GM23338 (cell line): ENCODE results near the gene AOC2. TPM values are rescaled to one million over a fixed set of nuclear protein-coding genes. Genes with fewer than 3 reads are reported as not detected.

Experiments
- ATAC-seq: fragments of 200-7000 bp; cut with Tn5 transposase; 3 replicates; pipeline ENCODE4 v1.9.1; 2020
- DNase-seq: peaks from one replicate; pipeline ENCODE4 v3.0.0-alpha.2; 2015; ENCODE audit warnings: low spot score
- H2AFZ ChIP-seq: fragments of 200-600 bp; sonication (generic); 2 replicates; pipeline ENCODE4 v1.8.0; 2016; ENCODE audit warnings: antibody characterized with exemption, mild to moderate bottlenecking, moderate library complexity
- H3F3A ChIP-seq: fragments of 200-600 bp; sonication (generic); replicated peaks from 2 replicates; pipeline ENCODE4 v1.8.0; 2017; ENCODE audit warnings: antibody characterized with exemption, mixed run types, low read depth
- H3K27ac ChIP-seq: fragments of 200-600 bp; sonication (generic); 2 replicates; pipeline ENCODE4 v1.6.1; 2016; ENCODE audit warnings: low read depth
- H3K27me3 ChIP-seq: fragments of 200-600 bp; sonication (generic); 2 replicates; pipeline ENCODE4 v1.8.0; 2016; ENCODE audit warnings: mild to moderate bottlenecking, mixed run types, moderate library complexity; ENCODE audit not compliant: insufficient read depth
- H3K36me3 ChIP-seq: fragments of 200-600 bp; sonication (generic); 2 replicates; pipeline ENCODE4 v1.8.0; 2016; ENCODE audit warnings: mild to moderate bottlenecking; ENCODE audit not compliant: insufficient read depth
- H3K4me1 ChIP-seq: fragments of 200-600 bp; sonication (generic); 2 replicates; pipeline ENCODE4 v1.8.0; 2016; ENCODE audit warnings: mild to moderate bottlenecking, moderate library complexity; ENCODE audit not compliant: insufficient read depth
- H3K4me2 ChIP-seq: fragments of 200-600 bp; sonication (generic); 2 replicates; pipeline ENCODE4 v1.7.1; 2017; ENCODE audit warnings: mixed run types
- H3K4me3 ChIP-seq: fragments of 200-600 bp; sonication (generic); 2 replicates; pipeline ENCODE4 v1.6.1; 2016; ENCODE audit warnings: mixed run types
- H3K79me2 ChIP-seq: fragments of 200-600 bp; sonication (generic); replicated peaks from 2 replicates; pipeline ENCODE4 v1.8.0; 2017; ENCODE audit warnings: mild to moderate bottlenecking; ENCODE audit not compliant: insufficient read depth
- H3K9me2 ChIP-seq: fragments of 200-600 bp; sonication (generic); 2 replicates; pipeline ENCODE4 v1.8.0; 2017; ENCODE audit not compliant: insufficient read depth
- H4K20me1 ChIP-seq: fragments of 200-600 bp; sonication (generic); replicated peaks from 2 replicates; pipeline ENCODE4 v1.8.0; 2017; ENCODE audit warnings: mild to moderate bottlenecking; ENCODE audit not compliant: insufficient read depth
- H3K27ac Mint-ChIP-seq: 2 replicates; pipeline ENCODE4 v1.8.0; 2020; ENCODE audit warnings: inconsistent platforms, mild to moderate bottlenecking, moderate library complexity, mixed read lengths
- H3K27me3 Mint-ChIP-seq: 3 replicates; pipeline ENCODE4 v1.8.0; 2022; ENCODE audit warnings: low read depth, mild to moderate bottlenecking, moderate library complexity, mixed read lengths, inconsistent platforms; ENCODE audit not compliant: insufficient read depth, poor library complexity
- H3K36me3 Mint-ChIP-seq: 3 replicates; pipeline ENCODE4 v1.8.0; 2021; ENCODE audit warnings: low read depth, mild to moderate bottlenecking, inconsistent platforms, moderate library complexity, mixed read lengths
- H3K4me1 Mint-ChIP-seq: 3 replicates; pipeline ENCODE4 v1.8.0; 2020; ENCODE audit warnings: mild to moderate bottlenecking, inconsistent platforms, mixed read lengths
- H3K4me3 Mint-ChIP-seq: 3 replicates; pipeline ENCODE4 v1.8.0; 2021; ENCODE audit warnings: moderate library complexity, mild to moderate bottlenecking, inconsistent platforms, mixed read lengths
- H3K9me3 Mint-ChIP-seq: 3 replicates; pipeline ENCODE4 v1.8.0; 2020; ENCODE audit warnings: moderate library complexity, mild to moderate bottlenecking, inconsistent platforms, mixed read lengths
- CREB1 ChIP-seq: fragments of 250-450 bp; sonication (Bioruptor Pico); IDR thresholded peaks from 2 replicates; pipeline ENCODE4 v1.5.0; 2020; ENCODE audit warnings: low read depth, mild to moderate bottlenecking, moderate library complexity
- CTCF ChIP-seq, 2 experiments: fragments of 200-600 bp in 1 of 2; sonication (generic) in 1 of 2; conservative IDR thresholded peaks; 2 replicates each; pipeline versions ENCODE4 v1.5.1 to v1.6.1; 2016 to 2017; ENCODE audit warnings: antibody characterized with exemption in 2 of 2, low read depth in 2 of 2, mild to moderate bottlenecking in 2 of 2, moderate library complexity in 1 of 2
- EZH2 ChIP-seq: fragments of 200-600 bp; sonication (generic); IDR thresholded peaks from one replicate; pipeline ENCODE4 v1.8.0; 2017; ENCODE audit warnings: antibody characterized with exemption, mild to moderate bottlenecking, low read depth; ENCODE audit not compliant: unreplicated experiment
- EZH2phosphoT487 ChIP-seq: fragments of 200-600 bp; sonication (generic); IDR thresholded peaks from one replicate; pipeline ENCODE4 v1.8.1; 2018; ENCODE audit warnings: antibody characterized with exemption; ENCODE audit not compliant: unreplicated experiment
- JUNB ChIP-seq: IDR thresholded peaks from one replicate; pipeline ENCODE4 v1.6.1; 2016; ENCODE audit warnings: antibody characterized with exemption; ENCODE audit not compliant: unreplicated experiment
- NANOG ChIP-seq: IDR thresholded peaks from 2 replicates; pipeline ENCODE4 v1.6.1; 2016; ENCODE audit warnings: antibody characterized with exemption, borderline replicate concordance
- POLR2AphosphoS5 ChIP-seq: IDR thresholded peaks from 2 replicates; pipeline ENCODE4 v1.6.1; 2016; ENCODE audit warnings: antibody characterized with exemption, low read depth
- STAT1 ChIP-seq: IDR thresholded peaks from one replicate; pipeline ENCODE4 v1.6.1; 2016; ENCODE audit warnings: antibody characterized with exemption; ENCODE audit not compliant: unreplicated experiment
- ZNF114 ChIP-seq: fragments of 250-450 bp; sonication (Bioruptor Pico); IDR thresholded peaks from 2 replicates; pipeline ENCODE4 v1.5.0; 2020; ENCODE audit warnings: mild to moderate bottlenecking, moderate library complexity
- ZNF331 ChIP-seq: fragments of 250-450 bp; sonication (Bioruptor Pico); IDR thresholded peaks from 2 replicates; pipeline ENCODE4 v1.5.0; 2020; ENCODE audit warnings: low read depth, mild to moderate bottlenecking, moderate library complexity
- ZNF462 ChIP-seq: fragments of 250-450 bp; sonication (Bioruptor Pico); IDR thresholded peaks from 2 replicates; pipeline ENCODE4 v1.5.0; 2020; ENCODE audit warnings: mild to moderate bottlenecking, moderate library complexity
- polyA plus RNA-seq: library from polyadenylated mRNA; unstranded; fragments of >200 nt; fragmentation: Nextera tagmentation; extraction: Ambion mirVana; gene quantifications from 2 replicates; pipeline ENCODE4 v1.2.1, GENCODE V29; 2016
- total RNA-seq: library from RNA; depleted of rRNA; stranded (reverse); fragments of >200 nt; shearing (Covaris generic); gene quantifications from 2 replicates; pipeline ENCODE4 v1.2.3, GENCODE V29; 2014
- TF ChIP-seq, protein P1 (sequence below): IDR thresholded peaks from 2 replicates; pipeline ENCODE4 v1.6.1; 2016; ENCODE audit warnings: antibody characterized with exemption
- TF ChIP-seq, protein P2 (sequence below): IDR thresholded peaks from one replicate; pipeline ENCODE4 v1.6.1; 2018; ENCODE audit warnings: antibody characterized with exemption; ENCODE audit not compliant: unreplicated experiment

The AOC2 gene
- total and polyA plus RNA-seq, 2 experiments from 2014 or later = 2.0 to 5.8 TPM

DNA sequence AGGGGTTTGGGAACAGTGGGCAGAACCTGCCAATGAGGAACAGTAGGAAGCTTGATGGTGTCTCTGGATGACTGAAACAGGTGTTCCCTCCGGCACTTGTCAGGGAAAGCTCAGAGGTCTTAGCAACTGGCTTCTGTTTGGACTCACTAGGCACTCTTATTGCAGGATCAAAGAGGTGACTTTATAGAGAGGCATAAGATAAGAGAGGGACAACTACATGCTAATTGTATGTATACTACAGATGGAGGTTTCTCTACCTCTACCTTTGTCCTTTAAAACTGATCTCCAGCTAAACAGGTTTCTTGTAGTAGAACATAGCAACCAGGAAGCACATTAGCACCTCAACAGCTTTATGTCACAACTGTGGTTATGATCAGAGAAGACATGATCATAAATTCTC is 38.1 kb upstream of the AOC2 start:
- Histone ChIP-seq H3K9me2 (no peaks in the 10 kb centered on the region), H3K36me3 (peaks cover 12% of the 10 kb centered on the region; the same call in 1 of the 2 replicates), H3K27ac (no peak overlapping the region), H2AFZ (no peak overlapping the region), H3K4me2 (no peak overlapping the region), H3K27me3 (0 out of 2 replicates have a peak, but pooled peaks cover 5% of the 10 kb centered on the region), H4K20me1 (no peaks in the 10 kb centered on the region), H3K79me2 (no peaks in the 10 kb centered on the region), H3K4me1 (no peaks in the 10 kb centered on the region), H3K4me3 (no peak overlapping the region), H3F3A (no peaks in the 10 kb centered on the region)
- Mint-ChIP-seq H3K27me3 (peaks cover 2% of the 10 kb centered on the region), H3K4me3 (no peak overlapping the region), H3K36me3 (peaks cover 5% of the 10 kb centered on the region; the same call in 2 of the 3 replicates), H3K4me1 (no peaks in the 10 kb centered on the region), H3K27ac (no peak overlapping the region), H3K9me3 (no peaks in the 10 kb centered on the region)
- DNase-seq (no peak), ATAC-seq (no peak)
- no peak for TF ChIP-seq STAT1
- TF ChIP-seq CTCF (conservative IDR thresholded peaks at IDR 0.05; ENCODE audit: low read depth in 2 of 2) = no peak
- TF ChIP-seq, protein P1, sequence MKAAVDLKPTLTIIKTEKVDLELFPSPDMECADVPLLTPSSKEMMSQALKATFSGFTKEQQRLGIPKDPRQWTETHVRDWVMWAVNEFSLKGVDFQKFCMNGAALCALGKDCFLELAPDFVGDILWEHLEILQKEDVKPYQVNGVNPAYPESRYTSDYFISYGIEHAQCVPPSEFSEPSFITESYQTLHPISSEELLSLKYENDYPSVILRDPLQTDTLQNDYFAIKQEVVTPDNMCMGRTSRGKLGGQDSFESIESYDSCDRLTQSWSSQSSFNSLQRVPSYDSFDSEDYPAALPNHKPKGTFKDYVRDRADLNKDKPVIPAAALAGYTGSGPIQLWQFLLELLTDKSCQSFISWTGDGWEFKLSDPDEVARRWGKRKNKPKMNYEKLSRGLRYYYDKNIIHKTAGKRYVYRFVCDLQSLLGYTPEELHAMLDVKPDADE = no peak
- TF ChIP-seq, protein P2, sequence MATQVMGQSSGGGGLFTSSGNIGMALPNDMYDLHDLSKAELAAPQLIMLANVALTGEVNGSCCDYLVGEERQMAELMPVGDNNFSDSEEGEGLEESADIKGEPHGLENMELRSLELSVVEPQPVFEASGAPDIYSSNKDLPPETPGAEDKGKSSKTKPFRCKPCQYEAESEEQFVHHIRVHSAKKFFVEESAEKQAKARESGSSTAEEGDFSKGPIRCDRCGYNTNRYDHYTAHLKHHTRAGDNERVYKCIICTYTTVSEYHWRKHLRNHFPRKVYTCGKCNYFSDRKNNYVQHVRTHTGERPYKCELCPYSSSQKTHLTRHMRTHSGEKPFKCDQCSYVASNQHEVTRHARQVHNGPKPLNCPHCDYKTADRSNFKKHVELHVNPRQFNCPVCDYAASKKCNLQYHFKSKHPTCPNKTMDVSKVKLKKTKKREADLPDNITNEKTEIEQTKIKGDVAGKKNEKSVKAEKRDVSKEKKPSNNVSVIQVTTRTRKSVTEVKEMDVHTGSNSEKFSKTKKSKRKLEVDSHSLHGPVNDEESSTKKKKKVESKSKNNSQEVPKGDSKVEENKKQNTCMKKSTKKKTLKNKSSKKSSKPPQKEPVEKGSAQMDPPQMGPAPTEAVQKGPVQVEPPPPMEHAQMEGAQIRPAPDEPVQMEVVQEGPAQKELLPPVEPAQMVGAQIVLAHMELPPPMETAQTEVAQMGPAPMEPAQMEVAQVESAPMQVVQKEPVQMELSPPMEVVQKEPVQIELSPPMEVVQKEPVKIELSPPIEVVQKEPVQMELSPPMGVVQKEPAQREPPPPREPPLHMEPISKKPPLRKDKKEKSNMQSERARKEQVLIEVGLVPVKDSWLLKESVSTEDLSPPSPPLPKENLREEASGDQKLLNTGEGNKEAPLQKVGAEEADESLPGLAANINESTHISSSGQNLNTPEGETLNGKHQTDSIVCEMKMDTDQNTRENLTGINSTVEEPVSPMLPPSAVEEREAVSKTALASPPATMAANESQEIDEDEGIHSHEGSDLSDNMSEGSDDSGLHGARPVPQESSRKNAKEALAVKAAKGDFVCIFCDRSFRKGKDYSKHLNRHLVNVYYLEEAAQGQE = no peak
- TF ChIP-seq POLR2AphosphoS5 = no peak
- TF ChIP-seq JUNB = no peak
- TF ChIP-seq ZNF114 (CRISPR knock-in tag) = no peak
- no peak for TF ChIP-seq NANOG
- TF ChIP-seq EZH2 = no peak
- TF ChIP-seq ZNF331 (CRISPR knock-in tag) = no peak
- no peak for TF ChIP-seq ZNF462
- no peak for TF ChIP-seq EZH2phosphoT487
- no peak for TF ChIP-seq CREB1 (CRISPR knock-in tag)
